Panc1 (cell line): ENCODE measurements around the gene CADM4. TPM values are rescaled to one million over a fixed set of nuclear protein-coding genes. Genes with fewer than 3 reads are reported as not detected.

Experiments
- total RNA-seq: library from RNA; stranded (reverse); gene quantifications from one replicate; pipeline ENCODE4 v1.2.1, GENCODE V29; 2021; ENCODE audit not compliant: unreplicated experiment

The CADM4 gene
- total RNA-seq, 1 experiment from 2014 or later: 2.7 TPM

Other genes starting within 250 kb of the CADM4 start
- not detected for gene TEX101, start 225.0 kb downstream of the CADM4 start, total RNA-seq
- 0.46 TPM for gene LYPD3, start 174.2 kb downstream of the CADM4 start, total RNA-seq
- 6.7 TPM for gene PHLDB3, start 135.1 kb downstream of the CADM4 start, total RNA-seq
- 15.6 TPM for gene ETHE1, start 112.6 kb downstream of the CADM4 start, total RNA-seq
- 1.9 TPM for gene ZNF575, start 106.7 kb downstream of the CADM4 start, total RNA-seq
- gene XRCC1, start 64.3 kb downstream of the CADM4 start, total RNA-seq: 20.1 TPM
- gene PINLYP, start 64.0 kb downstream of the CADM4 start, total RNA-seq: 0.21 TPM
- 20.4 TPM for gene IRGQ, start 43.7 kb downstream of the CADM4 start, total RNA-seq
- 14.1 TPM for gene ZNF576, start 43.3 kb downstream of the CADM4 start, total RNA-seq
- gene SRRM5, start 27.8 kb downstream of the CADM4 start, total RNA-seq: 0.10 TPM
- gene ZNF428, start 20.2 kb downstream of the CADM4 start, total RNA-seq: 45.6 TPM
- gene PLAUR, start 30.3 kb upstream of the CADM4 start, total RNA-seq: 5.3 TPM
- gene IRGC, start 76.2 kb upstream of the CADM4 start, total RNA-seq: not detected
- 49.9 TPM for gene SMG9, start 115.1 kb upstream of the CADM4 start, total RNA-seq
- gene KCNN4, start 141.1 kb upstream of the CADM4 start, total RNA-seq: 29.7 TPM
- gene LYPD5, start 162.6 kb upstream of the CADM4 start, total RNA-seq: 0.87 TPM
- gene ZNF283, start 187.5 kb upstream of the CADM4 start, total RNA-seq: 6.9 TPM
- 2.4 TPM for gene ZNF404, start 244.1 kb upstream of the CADM4 start, total RNA-seq